HG02678 (cell line): ENCODE data around the gene TCP11.

Source experiments
- ATAC-seq: cut with Tn5 transposase; IDR thresholded peaks from one replicate; pipeline ENCODE4 v1.9.1; 2021; ENCODE audit warnings: mild to moderate bottlenecking, moderate library complexity; ENCODE audit not compliant: unreplicated experiment

TCP11 gene

GRCh38 chr6:35083507-35083906 lies 57.6 kb downstream of the TCP11 start:
- ATAC-seq: no peak

- no peak for ATAC-seq
Measured at GRCh38 chr6:35082733-35083403, 58.3 kb downstream of the TCP11 start.

- ATAC-seq: no peak
Measured at GRCh38 chr6:35082046-35082732, 59.0 kb downstream of the TCP11 start.

GRCh38 chr6:35081426-35081851 lies 59.7 kb downstream of the TCP11 start:
- no peak for ATAC-seq

GRCh38 chr6:35080821-35081425 lies 60.2 kb downstream of the TCP11 start:
- ATAC-seq: no peak

GRCh38 chr6:35080016-35080680 lies 61.0 kb downstream of the TCP11 start:
- ATAC-seq: no peak

- no peak for ATAC-seq
Measured at GRCh38 chr6:35079311-35080000, 61.7 kb downstream of the TCP11 start.

GRCh38 chr6:35078896-35079295 lies 62.2 kb downstream of the TCP11 start:
- ATAC-seq: no peak

GRCh38 chr6:35078226-35078850 lies 62.8 kb downstream of the TCP11 start:
- no peak for ATAC-seq

GRCh38 chr6:35077713-35078105 lies 63.4 kb downstream of the TCP11 start:
- no peak for ATAC-seq

GRCh38 chr6:35076997-35077712 lies 64.0 kb downstream of the TCP11 start:
- no peak for ATAC-seq

- ATAC-seq: no peak
Measured at GRCh38 chr6:35073766-35074471, 67.2 kb downstream of the TCP11 start.

GRCh38 chr6:35073211-35073610 lies 67.9 kb downstream of the TCP11 start:
- no peak for ATAC-seq

GRCh38 chr6:35072698-35073055 lies 68.5 kb downstream of the TCP11 start:
- ATAC-seq: no peak

GRCh38 chr6:35072051-35072697 lies 69.0 kb downstream of the TCP11 start:
- no peak for ATAC-seq

GRCh38 chr6:35071347-35071994 lies 69.7 kb downstream of the TCP11 start:
- ATAC-seq: no peak

GRCh38 chr6:35070111-35070510 lies 71.0 kb downstream of the TCP11 start:
- ATAC-seq: no peak

GRCh38 chr6:35069262-35069661 lies 71.9 kb downstream of the TCP11 start:
- ATAC-seq: no peak
